H9 (cell line): Measurements from ENCODE around the gene BTRC. TPM values are rescaled to one million over a fixed set of nuclear protein-coding genes. Genes with fewer than 3 reads are reported as not detected.

Experiments
- DNase-seq: peaks from one replicate; pipeline ENCODE4 v3.0.0-alpha.2; 2017
- H2AFZ ChIP-seq: one replicate; pipeline ENCODE4 v1.6.1; 2013; ENCODE audit warnings: mild to moderate bottlenecking, low read length, control low read depth, moderate library complexity
- H2AK5ac ChIP-seq: 2 replicates; pipeline ENCODE4 v1.6.1; 2013; ENCODE audit warnings: low read length, control low read depth, mixed read lengths; ENCODE audit not compliant: insufficient read length
- H2BK120ac ChIP-seq: one replicate; pipeline ENCODE4 v1.6.1; 2013; ENCODE audit warnings: low read depth, mild to moderate bottlenecking, low read length, control low read depth, inconsistent platforms; ENCODE audit not compliant: poor library complexity, severe bottlenecking
- H2BK12ac ChIP-seq: 2 replicates; pipeline ENCODE4 v1.6.1; 2013; ENCODE audit warnings: low read length, control low read depth, mixed read lengths, low read depth; ENCODE audit not compliant: insufficient read length
- H2BK15ac ChIP-seq: 2 replicates; pipeline ENCODE4 v1.6.1; 2013; ENCODE audit warnings: low read depth, low read length, control low read depth
- H2BK20ac ChIP-seq: one replicate; pipeline ENCODE4 v1.6.1; 2013; ENCODE audit warnings: low read depth, mild to moderate bottlenecking, low read length, control low read depth, inconsistent platforms; ENCODE audit not compliant: poor library complexity, severe bottlenecking
- H2BK5ac ChIP-seq: 2 replicates; pipeline ENCODE4 v1.6.1; 2013; ENCODE audit warnings: low read length, control low read depth, mixed read lengths; ENCODE audit not compliant: insufficient read length
- H3K14ac ChIP-seq: 2 replicates; pipeline ENCODE4 v1.6.1; 2013; ENCODE audit warnings: low read length, control low read depth; ENCODE audit not compliant: insufficient read depth
- H3K18ac ChIP-seq: 2 replicates; pipeline ENCODE4 v1.6.1; 2013; ENCODE audit warnings: low read depth, mild to moderate bottlenecking, mixed read lengths, low read length, control low read depth; ENCODE audit not compliant: insufficient read length
- H3K23ac ChIP-seq: 2 replicates; pipeline ENCODE4 v1.6.1; 2013; ENCODE audit warnings: low read length, control low read depth, mixed read lengths, low read depth; ENCODE audit not compliant: insufficient read length
- H3K23me2 ChIP-seq: 2 replicates; pipeline ENCODE4 v1.6.1; 2013; ENCODE audit warnings: low read depth, mild to moderate bottlenecking, mixed read lengths, low read length, control low read depth; ENCODE audit not compliant: insufficient read length, poor library complexity, severe bottlenecking
- H3K27ac ChIP-seq: 2 replicates; pipeline ENCODE4 v1.5.1; 2013; ENCODE audit warnings: low read length, control low read depth, mixed read lengths, low read depth; ENCODE audit not compliant: insufficient read length
- H3K27me3 ChIP-seq: 2 replicates; pipeline ENCODE4 v1.6.1; 2013; ENCODE audit warnings: low read length, control low read depth, inconsistent platforms; ENCODE audit not compliant: insufficient read depth
- H3K4ac ChIP-seq: 2 replicates; pipeline ENCODE4 v1.6.1; 2013; ENCODE audit warnings: low read depth, mild to moderate bottlenecking, control low read depth, inconsistent platforms, low read length, moderate library complexity
- H3K4me1 ChIP-seq: 2 replicates; pipeline ENCODE4 v1.6.1; 2013; ENCODE audit warnings: low read length, control low read depth, inconsistent platforms; ENCODE audit not compliant: insufficient read depth
- H3K4me2 ChIP-seq: 2 replicates; pipeline ENCODE4 v1.6.1; 2013; ENCODE audit warnings: low read length, control low read depth, mixed read lengths; ENCODE audit not compliant: insufficient read length, insufficient read depth
- H3K56ac ChIP-seq: 2 replicates; pipeline ENCODE4 v1.6.1; 2013; ENCODE audit warnings: low read depth, mild to moderate bottlenecking, mixed read lengths, low read length, control low read depth; ENCODE audit not compliant: insufficient read length
- H3K79me1 ChIP-seq: 2 replicates; pipeline ENCODE4 v1.6.1; 2013; ENCODE audit warnings: low read depth, mild to moderate bottlenecking, moderate library complexity, low read length, control low read depth, inconsistent platforms; ENCODE audit not compliant: insufficient read depth, poor library complexity, severe bottlenecking
- H3K79me2 ChIP-seq: 2 replicates; pipeline ENCODE4 v1.6.1; 2013; ENCODE audit warnings: low read length, control low read depth, inconsistent platforms; ENCODE audit not compliant: insufficient read depth
- H3K9ac ChIP-seq: 2 replicates; pipeline ENCODE4 v1.6.1; 2013; ENCODE audit warnings: low read length, control low read depth, mixed read lengths; ENCODE audit not compliant: insufficient read length; ENCODE audit errors: extremely low read depth
- H3K9me3 ChIP-seq: one replicate; pipeline ENCODE4 v1.6.1; 2013; ENCODE audit warnings: low read depth, low read length, inconsistent platforms; ENCODE audit not compliant: control insufficient read depth
- H3T11ph ChIP-seq: one replicate; pipeline ENCODE4 v1.6.1; 2013; ENCODE audit warnings: mild to moderate bottlenecking, low read length, control low read depth, inconsistent platforms
- H4K20me1 ChIP-seq: one replicate; pipeline ENCODE4 v1.6.1; 2013; ENCODE audit not compliant: control insufficient read depth, insufficient read length, insufficient read depth
- H4K5ac ChIP-seq: 2 replicates; pipeline ENCODE4 v1.6.1; 2013; ENCODE audit warnings: low read depth, mild to moderate bottlenecking, mixed read lengths, low read length, control low read depth; ENCODE audit not compliant: insufficient read length
- H4K8ac ChIP-seq: replicated peaks from 2 replicates; pipeline ENCODE4 v1.6.1; 2013; ENCODE audit warnings: low read length, control low read depth, mixed read lengths, low read depth; ENCODE audit not compliant: insufficient read length
- H4K91ac ChIP-seq: 2 replicates; pipeline ENCODE4 v1.6.1; 2013; ENCODE audit warnings: low read depth, mild to moderate bottlenecking, moderate library complexity, mixed read lengths, low read length, control low read depth; ENCODE audit not compliant: insufficient read length
- H3K27ac Mint-ChIP-seq, 3 experiments: 2 replicates in 2 of 3; 3 replicates in 1 of 3; pipeline ENCODE4 v1.8.0; 2020 to 2021; ENCODE audit warnings: mixed read lengths in 3 of 3, mild to moderate bottlenecking in 1 of 3, moderate library complexity in 1 of 3
- H3K27me3 Mint-ChIP-seq: 2 replicates; pipeline ENCODE4 v1.8.0; 2021; ENCODE audit warnings: low read depth, mild to moderate bottlenecking, moderate library complexity, mixed read lengths
- H3K36me3 Mint-ChIP-seq, 3 experiments: 2 replicates in 2 of 3; 3 replicates in 1 of 3; pipeline ENCODE4 v1.8.0; 2020 to 2021; ENCODE audit warnings: low read depth in 3 of 3, mixed read lengths in 3 of 3; ENCODE audit not compliant: insufficient read depth in 1 of 3
- H3K4me1 Mint-ChIP-seq, 2 experiments: 2 replicates each; pipeline ENCODE4 v1.8.0; 2020; ENCODE audit warnings: mixed read lengths in 2 of 2
- H3K4me3 Mint-ChIP-seq, 2 experiments: 2 replicates in 1 of 2; 3 replicates in 1 of 2; pipeline ENCODE4 v1.8.0; 2020 to 2021; ENCODE audit warnings: mild to moderate bottlenecking in 2 of 2, mixed read lengths in 2 of 2, moderate library complexity in 1 of 2
- H3K9me3 Mint-ChIP-seq, 2 experiments: 2 replicates in 1 of 2; 3 replicates in 1 of 2; pipeline ENCODE4 v1.8.0; 2020; ENCODE audit warnings: mild to moderate bottlenecking in 2 of 2, mixed read lengths in 2 of 2, moderate library complexity in 1 of 2
- CTCF ChIP-seq: fragments of 200-600 bp; sonication (generic); conservative IDR thresholded peaks from 3 replicates; pipeline ENCODE4 v1.8.0; 2021; ENCODE audit warnings: antibody characterized with exemption, mild to moderate bottlenecking
- WGBS: extraction: QIAGEN DNeasy Blood & Tissue Kit; methylation state at CpG from one replicate; pipeline ENCODE4 v1.1.7; 2013; ENCODE audit warnings: missing lambda C conversion rate, low lambda C conversion rate, mixed read lengths; ENCODE audit not compliant: insufficient read length; ENCODE audit errors: extremely low coverage; 5-methylcytosine and 5-hydroxymethylcytosine counted together
- total RNA-seq: library from RNA; stranded (reverse); gene quantifications from 2 replicates; pipeline ENCODE4 v1.2.1, GENCODE V29; 2021

Gene BTRC
- total RNA-seq, 1 experiment from 2014 or later: 24.2 TPM

GRCh38 chr10:101485207-101485606 is 131.2 kb downstream of the BTRC start:
- no CpG with 5 or more reads among the region's 5 CpGs for WGBS
- Histone ChIP-seq H4K8ac (no peak overlapping the region), H4K91ac (no peak overlapping the region), H4K5ac (no peak overlapping the region), H2BK20ac (no peak overlapping the region), H3K4me1 (peaks cover 7% of the 10 kb centered on the region; the same call in 1 of the 2 replicates), H2BK120ac (no peak overlapping the region), H4K20me1 (no peaks in the 10 kb centered on the region), H3K56ac (no peak overlapping the region), H3K18ac (no peak overlapping the region), H3K4me2 (no peak overlapping the region), H3K23ac (no peak overlapping the region), H2BK15ac (no peak overlapping the region), H3K9me3 (no peaks in the 10 kb centered on the region), H3T11ph (no peak overlapping the region), H2BK5ac (no peak overlapping the region), H3K14ac (no peak overlapping the region), H3K9ac (no peak overlapping the region), H2AK5ac (no peak overlapping the region), H3K27me3 (no peaks in the 10 kb centered on the region), H3K23me2 (no peaks in the 10 kb centered on the region), H2AFZ (no peak overlapping the region), H3K79me2 (no peaks in the 10 kb centered on the region), H2BK12ac (no peak overlapping the region), H3K79me1 (no peaks in the 10 kb centered on the region), H3K27ac (no peak overlapping the region), H3K4ac (no peak overlapping the region)
- Mint-ChIP-seq H3K36me3 (no peaks in the 10 kb centered on the region; a peak in 1 of 7 replicates), H3K27ac (no peak overlapping the region), H3K4me3 (no peak overlapping the region), H3K27me3 (no peaks in the 10 kb centered on the region), H3K4me1 (peaks cover 41 to 43% of the 10 kb centered on the region in 2 experiments), H3K9me3 (no peaks in the 10 kb centered on the region)
- TF ChIP-seq CTCF: no peak
- no peak for DNase-seq
